Testis (tissue), 3 donors: Measurements from ENCODE around the gene ANKH. TPM values are rescaled to one million over a fixed set of nuclear protein-coding genes. Genes with fewer than 3 reads are reported as not detected.

Experiments used
- DNase-seq: peaks from one replicate; pipeline ENCODE4 v3.0.0-alpha.2; 2019
- H3K27ac ChIP-seq, 2 donors: fragments of 200-600 bp; sonication (generic); one replicate each; pipeline ENCODE4 v1.5.1; 2019
- H3K27me3 ChIP-seq: fragments of 200-600 bp; sonication (generic); one replicate; pipeline ENCODE4 v1.5.1; 2019
- H3K36me3 ChIP-seq: fragments of 200-600 bp; sonication (generic); one replicate; pipeline ENCODE4 v1.5.1; 2017; ENCODE audit warnings: low read depth; ENCODE audit errors: missing control alignments
- H3K4me1 ChIP-seq: fragments of 200-600 bp; sonication (generic); one replicate; pipeline ENCODE4 v1.5.1; 2019
- H3K4me3 ChIP-seq, 2 donors: fragments of 200-600 bp; sonication (generic); one replicate each; pipeline ENCODE4 v1.5.1; 2017 to 2019
- H3K9me3 ChIP-seq: fragments of 200-600 bp; sonication (generic); one replicate; pipeline ENCODE4 v1.5.1; 2017
- POLR2A ChIP-seq: fragments of 450-650 bp; IDR thresholded peaks from one replicate; pipeline ENCODE4 v1.6.1; 2017; ENCODE audit warnings: antibody characterized with exemption, mild to moderate bottlenecking, moderate library complexity
- WGBS, 2 donors: methylation state at CpG; one replicate each; pipeline ENCODE4 v1.1.5; 2018; 5-methylcytosine and 5-hydroxymethylcytosine counted together
- intact Hi-C: fragments of 100-400 bp; cut with DNase I; formaldehyde crosslinking; loops from one replicate; pipeline ENCODE4 v1.15.1; 2023; ENCODE audit warnings: low total_unique reads
- polyA plus RNA-seq: library from polyadenylated mRNA; stranded (reverse); fragments of 350-450 nt; fragmentation: Illumina TruSeq; extraction: RNeasy Lipid Tissue Mini Kit (QIAGEN cat#74804); gene quantifications from one replicate; pipeline ENCODE4 v1.2.3, GENCODE V29; 2014; ENCODE audit warnings: low read depth, low replicate concordance; ENCODE audit not compliant: insufficient read depth
- total RNA-seq, 2 donors: library from RNA; depleted of rRNA; stranded (reverse); fragments of >200 nt; gene quantifications; one replicate each; pipeline ENCODE4 v1.2.3, GENCODE V29; 2016
- TF ChIP-seq, protein P1 (sequence below), 3 experiments: fragments of 450-650 bp in 2 of 3; fragments of 200-600 bp in 1 of 3; sonication (generic) in 1 of 3; IDR thresholded peaks; one replicate each; pipeline ENCODE4 v1.5.1; 2016 to 2019; ENCODE audit warnings: antibody characterized with exemption in 3 of 3, mild to moderate bottlenecking in 2 of 3, moderate library complexity in 1 of 3

ANKH gene
- total and polyA plus RNA-seq, 3 donors from 2014 or later = 14.3 to 16.2 (median 15.8) TPM

DNA sequence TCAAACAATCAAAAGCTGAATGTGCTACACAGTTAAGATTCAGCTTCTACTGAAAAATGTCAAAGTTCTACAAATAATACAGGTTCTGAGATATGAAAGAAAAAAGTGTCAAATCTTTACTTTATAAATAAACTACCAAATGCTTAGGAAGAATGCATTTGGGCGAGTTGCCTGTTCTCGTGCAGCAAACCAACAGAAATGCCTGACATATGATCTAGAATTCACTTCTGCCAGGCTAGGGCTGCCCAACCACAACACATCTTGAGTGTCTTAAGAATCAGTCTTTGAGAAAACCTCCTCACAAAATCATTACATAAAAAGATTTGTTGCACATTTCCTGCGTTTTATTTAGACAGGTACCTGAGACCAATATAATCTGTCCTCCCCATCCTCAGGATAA, 42.2 kb downstream of the ANKH start:
- 89 to 94% methylated on average over 3 of the region's 3 CpGs for WGBS, 2 donors
- Histone ChIP-seq H3K9me3 (no peaks in the 10 kb centered on the region), H3K27me3 (no peaks in the 10 kb centered on the region), H3K4me3 (no peak overlapping the region), H3K27ac (no peak overlapping the region), H3K4me1 (no peaks in the 10 kb centered on the region), H3K36me3 (no peaks in the 10 kb centered on the region)
- no peak for DNase-seq
- TF ChIP-seq, protein P1, sequence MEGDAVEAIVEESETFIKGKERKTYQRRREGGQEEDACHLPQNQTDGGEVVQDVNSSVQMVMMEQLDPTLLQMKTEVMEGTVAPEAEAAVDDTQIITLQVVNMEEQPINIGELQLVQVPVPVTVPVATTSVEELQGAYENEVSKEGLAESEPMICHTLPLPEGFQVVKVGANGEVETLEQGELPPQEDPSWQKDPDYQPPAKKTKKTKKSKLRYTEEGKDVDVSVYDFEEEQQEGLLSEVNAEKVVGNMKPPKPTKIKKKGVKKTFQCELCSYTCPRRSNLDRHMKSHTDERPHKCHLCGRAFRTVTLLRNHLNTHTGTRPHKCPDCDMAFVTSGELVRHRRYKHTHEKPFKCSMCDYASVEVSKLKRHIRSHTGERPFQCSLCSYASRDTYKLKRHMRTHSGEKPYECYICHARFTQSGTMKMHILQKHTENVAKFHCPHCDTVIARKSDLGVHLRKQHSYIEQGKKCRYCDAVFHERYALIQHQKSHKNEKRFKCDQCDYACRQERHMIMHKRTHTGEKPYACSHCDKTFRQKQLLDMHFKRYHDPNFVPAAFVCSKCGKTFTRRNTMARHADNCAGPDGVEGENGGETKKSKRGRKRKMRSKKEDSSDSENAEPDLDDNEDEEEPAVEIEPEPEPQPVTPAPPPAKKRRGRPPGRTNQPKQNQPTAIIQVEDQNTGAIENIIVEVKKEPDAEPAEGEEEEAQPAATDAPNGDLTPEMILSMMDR (IDR thresholded peaks at IDR 0.05) = no peak
- TF ChIP-seq POLR2A = no peak
- intact Hi-C loops = no loop called here

DNA sequence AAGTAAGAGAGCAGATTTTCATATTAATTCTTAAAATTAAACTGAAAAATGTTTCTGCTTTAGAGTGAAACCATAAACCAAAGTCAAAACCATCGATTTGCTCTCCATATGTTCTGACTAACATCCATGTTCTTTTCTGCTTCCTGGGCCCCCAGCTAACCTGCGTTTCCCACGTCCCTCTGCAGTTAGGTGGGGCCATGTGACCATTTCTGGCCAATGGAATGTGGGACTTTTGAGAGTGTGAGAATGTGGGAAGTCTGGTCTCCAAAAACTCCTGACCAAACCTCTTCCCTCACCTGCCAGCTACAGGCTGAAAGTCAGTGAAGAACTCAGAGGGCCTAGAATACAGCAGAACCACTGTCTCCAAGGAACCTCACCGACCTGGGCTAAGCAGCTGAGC, 44.9 kb downstream of the ANKH start:
- H3K4me3 ChIP-seq = no peak overlapping the region
- intact Hi-C loops = no loop called here
- no peaks in the 10 kb centered on the region for H3K36me3 ChIP-seq
- H3K27me3 ChIP-seq = no peaks in the 10 kb centered on the region
- TF ChIP-seq, protein P1 (IDR thresholded peaks at IDR 0.05) = no peak
- TF ChIP-seq POLR2A = no peak
- 85 to 88% methylated on average over 4 of the region's 4 CpGs for WGBS, 2 donors
- no peaks in the 10 kb centered on the region for H3K4me1 ChIP-seq
- H3K27ac ChIP-seq = no peak overlapping the region
- no peaks in the 10 kb centered on the region for H3K9me3 ChIP-seq
- no peak for DNase-seq

DNA sequence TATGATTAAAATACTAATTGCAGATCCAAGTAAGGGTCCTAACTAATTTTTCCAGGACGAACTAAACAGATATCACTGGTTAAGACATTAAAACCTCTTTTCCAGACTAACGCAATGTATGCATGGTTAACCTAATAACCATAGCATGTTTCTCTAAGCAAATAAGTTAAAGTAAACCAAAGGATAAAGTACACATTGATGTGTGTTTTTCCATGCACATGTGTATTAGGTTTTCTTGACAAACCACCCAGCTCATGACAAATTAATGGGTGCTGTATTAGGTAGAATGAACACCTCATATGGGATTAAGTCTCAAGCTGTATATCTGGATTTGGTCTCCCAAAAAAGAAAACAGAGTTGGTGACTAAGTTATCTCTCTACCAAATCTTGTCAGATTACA, 45.6 kb downstream of the ANKH start:
- DNase-seq = no peak
- WGBS, 2 donors = 96 to 98% methylated on average over 2 of the region's 2 CpGs
- Histone ChIP-seq H3K27ac (no peak overlapping the region), H3K36me3 (no peaks in the 10 kb centered on the region), H3K4me1 (no peaks in the 10 kb centered on the region), H3K4me3 (no peak overlapping the region), H3K27me3 (no peaks in the 10 kb centered on the region), H3K9me3 (no peaks in the 10 kb centered on the region)
- TF ChIP-seq POLR2A = no peak
- TF ChIP-seq, protein P1 (IDR thresholded peaks at IDR 0.05) = no peak
- intact Hi-C loops = no loop called here

DNA sequence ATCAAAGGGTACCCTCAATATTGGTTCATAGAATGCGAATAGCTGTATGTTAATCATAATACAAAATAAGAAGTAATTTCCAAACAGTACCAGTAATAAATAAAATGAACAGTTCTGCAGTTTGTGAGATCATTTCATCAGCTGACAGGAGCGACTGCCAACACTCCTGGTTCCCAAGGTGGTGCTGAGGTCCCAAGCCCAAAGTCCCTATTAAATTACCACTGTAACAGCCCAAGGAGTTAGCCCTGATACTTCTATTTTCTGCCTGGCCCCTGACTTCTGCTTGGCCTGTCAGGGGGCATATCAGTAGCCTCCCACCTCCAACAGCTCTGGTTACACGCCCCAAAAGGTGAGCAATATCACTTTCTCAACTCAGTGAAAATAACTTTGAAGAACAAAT, 47.1 kb downstream of the ANKH start:
- DNase-seq = no peak
- intact Hi-C loops = no loop called here

More for the DNA sequence above, 47.1 kb downstream of the ANKH start:
- Histone ChIP-seq H3K9me3 (no peaks in the 10 kb centered on the region), H3K27ac (no peak overlapping the region), H3K4me3 (no peak overlapping the region), H3K4me1 (no peaks in the 10 kb centered on the region), H3K36me3 (no peaks in the 10 kb centered on the region), H3K27me3 (no peaks in the 10 kb centered on the region)
- no peak for TF ChIP-seq POLR2A
- TF ChIP-seq, protein P1 (IDR thresholded peaks at IDR 0.05) = no peak
- WGBS, 2 donors = 84 to 94% methylated on average over 3 of the region's 3 CpGs
